HG02840 (cell line): ENCODE measurements around the gene FDXR.

ENCODE experiments used
- ATAC-seq: cut with Tn5 transposase; IDR thresholded peaks from one replicate; pipeline ENCODE4 v1.9.1; 2021; ENCODE audit warnings: mild to moderate bottlenecking, moderate library complexity, moderate number of reproducible peaks; ENCODE audit not compliant: unreplicated experiment, low FRiP score

Gene FDXR

DNA sequence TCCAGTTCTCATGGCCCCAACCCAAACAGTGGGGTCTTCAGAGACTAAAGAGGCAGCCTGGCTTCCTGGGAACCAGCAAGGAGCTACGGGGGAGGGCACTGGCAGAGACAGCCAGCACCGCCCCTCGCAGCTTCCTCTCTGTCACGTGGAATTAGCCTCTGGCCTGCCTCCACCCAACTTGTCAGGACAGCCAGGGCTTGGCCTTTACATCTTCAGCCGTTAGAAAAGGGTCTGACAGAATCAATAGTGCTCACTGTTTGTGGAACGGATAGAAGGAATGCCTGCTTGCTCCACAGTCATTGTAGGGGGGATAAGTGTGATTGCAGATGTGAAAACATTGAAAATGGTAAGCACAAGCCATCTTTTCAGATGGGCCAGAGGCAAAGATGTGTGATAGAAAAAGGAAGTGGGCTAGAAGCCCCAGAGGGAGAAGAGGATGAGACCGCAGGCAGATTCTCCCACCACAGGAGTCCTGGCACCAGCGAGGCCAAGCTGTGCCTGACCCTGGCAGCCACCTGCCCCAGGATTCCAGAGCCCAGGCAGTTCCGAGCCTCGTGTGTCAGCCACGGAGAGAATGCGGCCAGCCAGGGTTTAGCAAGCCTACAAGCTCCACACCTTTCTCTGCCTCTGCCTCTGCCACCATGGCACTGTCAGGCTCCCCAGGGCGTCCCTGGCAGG, 31.7 kb downstream of the FDXR start:
- no peak for ATAC-seq

DNA sequence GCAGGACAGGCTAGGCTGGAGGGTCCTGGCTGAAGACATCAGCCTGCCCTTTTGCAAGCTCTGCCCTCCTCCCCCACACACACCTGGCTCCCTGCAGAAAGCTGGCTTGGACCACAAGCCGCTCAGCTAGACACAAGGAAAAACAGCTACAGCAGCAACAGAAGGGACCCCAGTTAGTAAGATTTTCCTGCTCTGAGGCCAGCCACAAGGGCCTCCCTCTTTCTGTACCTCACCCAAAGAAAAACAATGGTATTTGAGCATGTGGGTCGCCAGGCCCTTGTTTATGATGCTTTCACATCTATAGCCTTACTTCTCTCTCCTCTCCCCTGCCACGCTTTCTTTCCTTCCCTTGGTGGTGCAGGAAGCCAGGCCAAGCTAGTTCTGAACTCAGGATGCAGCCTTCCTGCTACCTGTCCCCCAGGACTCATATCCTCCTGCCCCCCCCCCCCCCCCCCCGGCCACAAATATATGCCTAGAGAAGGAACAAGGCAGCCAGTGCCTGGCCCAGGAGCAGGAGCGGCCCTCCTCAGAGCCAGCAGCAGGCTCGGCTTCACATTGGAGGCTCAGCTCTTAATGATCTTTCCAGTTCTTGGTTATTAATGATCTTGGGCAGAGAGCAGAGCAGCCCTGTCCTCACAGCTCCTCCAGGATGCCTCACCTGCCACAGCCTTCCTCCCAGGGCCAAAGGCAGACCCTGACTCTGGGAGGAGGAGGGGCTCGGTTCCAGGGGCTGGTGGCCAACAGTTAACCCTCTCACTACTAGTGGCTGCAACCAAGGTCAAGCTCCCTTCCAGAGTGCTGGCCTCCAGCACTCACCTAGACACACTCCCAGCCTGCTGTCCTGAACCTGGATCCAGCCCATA, 32.6 kb downstream of the FDXR start:
- no peak for ATAC-seq

DNA sequence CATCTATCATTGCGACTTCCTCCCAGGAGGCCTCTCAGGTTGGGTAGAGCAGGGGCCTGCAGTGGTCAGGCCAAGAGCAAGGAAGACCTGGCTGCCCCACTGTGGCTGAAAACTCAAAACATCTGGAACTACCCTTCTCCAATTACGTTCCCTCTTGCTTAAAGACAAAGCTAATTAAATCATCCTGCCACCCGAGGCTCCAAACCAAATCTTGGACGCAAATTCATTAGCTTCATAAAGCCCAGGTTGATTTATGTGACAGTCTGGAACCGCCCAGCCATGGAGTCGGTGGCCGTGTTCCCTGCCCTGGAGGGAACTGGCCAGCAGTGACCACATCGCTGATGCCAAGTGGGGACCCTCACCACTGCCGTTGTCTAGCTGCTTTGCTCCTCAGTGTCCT, 34.5 kb downstream of the FDXR start:
- ATAC-seq = no peak

DNA sequence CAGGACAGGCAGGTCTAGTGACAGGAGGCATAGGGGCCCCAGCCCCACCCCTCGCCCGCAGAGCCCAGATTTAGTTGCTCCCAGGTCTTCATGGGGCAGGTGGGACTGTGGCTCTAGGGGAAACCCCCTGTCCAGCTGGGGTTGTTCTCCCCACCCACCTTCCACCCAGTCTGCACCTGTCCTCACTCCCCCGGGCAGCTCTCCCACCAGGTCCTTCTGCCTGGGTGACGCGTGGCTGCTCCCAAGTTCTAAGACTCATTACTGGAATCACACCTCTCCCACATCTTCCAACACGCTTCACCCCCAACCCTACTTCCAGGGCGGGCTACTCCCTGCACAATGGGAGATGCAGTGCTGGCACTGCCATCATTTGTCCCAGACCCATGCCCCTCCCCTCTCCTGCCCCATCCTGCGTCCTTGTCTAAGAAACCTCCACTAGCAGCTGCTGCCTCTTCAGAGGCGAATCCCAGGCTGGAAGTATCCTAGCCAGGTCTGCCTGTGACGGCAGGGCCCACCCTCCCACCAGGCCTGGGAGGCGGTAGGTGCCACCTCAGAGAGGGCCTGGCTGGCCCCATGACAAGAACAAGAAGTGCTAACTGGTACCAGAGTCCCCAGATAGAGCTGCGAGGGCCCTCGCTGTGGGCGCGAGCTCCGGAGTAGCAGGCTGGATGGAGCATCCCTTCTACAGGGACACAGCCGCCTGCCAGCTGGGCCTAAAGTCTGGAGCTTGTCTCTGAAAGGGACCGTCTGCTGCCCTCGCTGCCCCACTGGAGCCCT, 35.9 kb downstream of the FDXR start:
- no peak for ATAC-seq

GRCh38 chr17:74836191-74836590, 36.6 kb downstream of the FDXR start:
- ATAC-seq = no peak

- ATAC-seq = no peak
These were observed 39.1 kb downstream of the FDXR start for GRCh38 chr17:74833501-74834377.

- no peak for ATAC-seq
These were observed 40.4 kb downstream of the FDXR start for GRCh38 chr17:74832421-74832820.

DNA sequence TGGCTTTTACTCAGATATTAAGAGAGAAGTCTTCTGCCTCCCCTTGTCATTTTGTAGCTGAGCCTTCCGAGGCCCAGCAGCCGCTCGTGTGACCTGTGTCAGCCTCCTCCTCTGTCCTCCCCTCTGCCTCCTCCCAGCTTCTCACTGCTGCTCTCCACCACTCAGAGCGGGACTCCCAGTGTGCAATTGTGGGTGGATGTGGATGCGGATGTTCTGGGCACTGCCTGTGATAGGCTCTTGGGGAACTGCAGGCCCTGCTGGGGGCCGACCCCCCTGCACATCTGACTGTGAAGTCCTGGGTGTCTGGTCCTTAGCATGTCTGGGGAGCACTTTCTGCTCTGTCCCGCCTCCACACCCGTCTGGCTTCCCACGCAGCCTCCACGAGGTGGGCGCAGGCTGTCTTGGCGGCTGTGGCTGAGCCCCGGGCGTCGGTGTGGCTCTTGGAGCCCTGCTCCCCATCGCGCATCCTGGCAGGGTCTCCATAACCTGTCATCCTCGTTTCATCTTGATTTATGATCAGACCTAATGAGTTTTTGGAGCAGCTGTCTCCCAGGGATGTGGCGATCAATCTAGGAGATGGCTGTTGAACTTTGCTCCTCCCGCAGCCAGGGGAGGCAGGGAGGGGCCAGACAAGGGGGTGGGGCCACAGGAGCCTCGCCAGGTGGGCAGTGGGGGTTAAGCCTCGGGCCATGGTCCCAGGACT, 41.2 kb downstream of the FDXR start:
- ATAC-seq = no peak

- no peak for ATAC-seq
These were observed 41.9 kb downstream of the FDXR start for GRCh38 chr17:74830861-74831260.

- no peak for ATAC-seq
These were observed 45.0 kb downstream of the FDXR start for GRCh38 chr17:74827800-74828199.

DNA sequence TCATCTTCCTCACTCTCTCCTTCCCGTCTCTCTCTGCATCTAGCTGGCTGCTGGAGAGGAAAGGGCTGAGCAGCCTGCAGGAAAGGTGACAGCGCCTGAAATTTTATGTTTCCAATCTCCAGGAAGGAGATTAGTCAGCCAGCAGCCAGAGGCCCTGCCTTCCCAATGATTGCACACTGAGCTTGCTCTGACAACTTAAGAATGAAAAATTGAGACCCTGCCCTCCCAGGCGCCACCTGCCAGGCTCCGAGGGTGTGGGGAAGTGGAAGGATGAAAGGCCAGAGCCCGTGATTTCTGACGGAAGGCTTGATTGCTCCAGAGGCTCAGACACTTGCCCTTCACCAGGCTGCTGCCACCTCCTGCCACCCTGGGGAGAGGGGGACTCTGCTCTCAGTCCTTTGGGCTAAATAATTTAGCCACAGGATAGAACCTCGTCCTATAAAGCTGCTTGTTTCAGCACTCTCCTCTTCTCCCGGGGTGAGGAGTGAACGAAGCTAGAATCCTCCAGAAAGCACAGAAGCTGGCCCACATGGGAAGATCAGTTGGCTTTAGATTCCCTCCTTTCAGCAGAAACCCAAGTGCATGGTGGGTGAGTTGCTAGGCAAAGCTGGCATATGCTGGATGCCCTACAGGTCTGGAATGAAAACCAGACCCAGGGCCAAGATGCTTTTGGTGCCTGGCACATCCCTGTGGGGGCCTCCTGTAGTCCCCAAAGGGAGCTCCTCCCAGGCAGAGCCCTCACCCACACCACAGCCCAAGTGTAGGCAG, 46.7 kb downstream of the FDXR start:
- no peak for ATAC-seq

DNA sequence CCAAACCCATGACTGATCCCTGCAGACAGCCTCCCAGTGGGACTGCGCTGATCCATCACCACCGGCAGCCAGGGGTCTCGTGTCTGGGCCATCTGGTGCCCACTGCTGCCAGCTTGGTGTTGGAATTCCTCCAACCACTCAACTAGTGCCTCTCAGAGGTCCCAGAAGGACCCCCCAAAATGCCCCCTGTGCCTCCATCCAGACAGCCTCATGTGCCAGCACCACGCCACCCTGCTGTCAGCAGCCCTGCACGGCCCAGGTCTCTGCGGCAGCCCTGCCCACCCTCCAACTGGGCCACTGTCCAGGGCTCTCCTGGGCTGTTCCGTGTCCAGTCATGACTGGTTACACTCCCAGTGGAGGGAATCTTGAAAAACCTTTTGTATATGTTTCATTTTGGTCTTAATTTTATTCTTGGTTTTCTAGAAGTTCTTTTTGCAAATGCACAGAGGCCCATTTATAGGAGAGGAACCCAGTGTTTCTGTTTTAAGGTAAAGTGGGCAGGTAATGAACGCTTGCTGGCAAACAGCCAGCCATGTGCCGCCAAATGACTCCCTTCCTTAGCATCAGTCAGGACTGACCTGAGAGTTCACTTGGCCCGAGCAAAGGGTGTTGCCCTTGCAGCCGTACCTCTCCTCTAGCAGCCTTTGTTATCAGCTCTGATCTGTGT, 47.7 kb downstream of the FDXR start:
- ATAC-seq = no peak

- ATAC-seq = no peak
These were observed 49.8 kb downstream of the FDXR start for GRCh38 chr17:74822939-74823367.

- no peak for ATAC-seq
These were observed 50.4 kb downstream of the FDXR start for GRCh38 chr17:74822335-74822938.

GRCh38 chr17:74821655-74822334, 51.0 kb downstream of the FDXR start:
- no peak for ATAC-seq

GRCh38 chr17:74819801-74820436, 52.9 kb downstream of the FDXR start:
- no peak for ATAC-seq
